ENCODE data around the gene PDSS2.
"Not testable (repeated sequence)": the region's sequence is repeated elsewhere in the genome, so short reads cannot be mapped to it uniquely, and the experiment has no call there.

Gene PDSS2

GRCh38 chr6:107473660-107474059 lies 14.3 kb upstream of the PDSS2 start:
- DNase-seq: no peak

GRCh38 chr6:107470364-107470763 lies 11.0 kb upstream of the PDSS2 start:
- no peak for DNase-seq

- no peak for DNase-seq
Observed at GRCh38 chr6:107466062-107466461, 6.7 kb upstream of the PDSS2 start.

GRCh38 chr6:107460083-107460631 lies 793 bp upstream of the PDSS2 start:
- DNase-seq: no peak

GRCh38 chr6:107458672-107459282 lies 587 bp downstream of the PDSS2 start:
- DNase-seq: peak; percentile 22

- DNase-seq: no peak
Observed at GRCh38 chr6:107448776-107449175, 10.6 kb downstream of the PDSS2 start.

- no peak for DNase-seq
Observed at GRCh38 chr6:107447663-107448216, 11.6 kb downstream of the PDSS2 start.

GRCh38 chr6:107444277-107444676 lies 15.1 kb downstream of the PDSS2 start:
- no peak for DNase-seq

GRCh38 chr6:107443608-107444267 lies 15.6 kb downstream of the PDSS2 start:
- DNase-seq: no peak

- no peak for DNase-seq
Observed at GRCh38 chr6:107442938-107443607, 16.3 kb downstream of the PDSS2 start.

GRCh38 chr6:107441682-107442081 lies 17.7 kb downstream of the PDSS2 start:
- DNase-seq: no peak

GRCh38 chr6:107440936-107441335 lies 18.4 kb downstream of the PDSS2 start:
- no peak for DNase-seq

GRCh38 chr6:107439406-107439805 lies 20.0 kb downstream of the PDSS2 start:
- no peak for DNase-seq

- no peak for DNase-seq
Observed at GRCh38 chr6:107437691-107438090, 21.7 kb downstream of the PDSS2 start.

GRCh38 chr6:107436881-107437280 lies 22.5 kb downstream of the PDSS2 start:
- no peak for DNase-seq

- no peak for DNase-seq
Observed at GRCh38 chr6:107435798-107436197, 23.6 kb downstream of the PDSS2 start.

GRCh38 chr6:107434812-107435211 lies 24.6 kb downstream of the PDSS2 start:
- DNase-seq: no peak

- DNase-seq: not testable (repeated sequence)
Observed at GRCh38 chr6:107425951-107426350, 33.4 kb downstream of the PDSS2 start.

- no peak for DNase-seq
Observed at GRCh38 chr6:107423474-107423990, 35.8 kb downstream of the PDSS2 start.

- no peak for DNase-seq
Observed at GRCh38 chr6:107421696-107422256, 37.6 kb downstream of the PDSS2 start.

- no peak for DNase-seq
Observed at GRCh38 chr6:107419733-107420132, 39.6 kb downstream of the PDSS2 start.

GRCh38 chr6:107418118-107418517 lies 41.2 kb downstream of the PDSS2 start:
- DNase-seq: no peak

- DNase-seq: no peak
Observed at GRCh38 chr6:107416145-107416544, 43.2 kb downstream of the PDSS2 start.

Data from stimulated activated CD4-positive, alpha-beta T cell treated with anti-CD3 and anti-CD28 coated beads, Interleukin-1b, Interleukin-23, amount 100 ng/mL, for 48 hours (primary cell).